Fibroblast of mammary gland (primary cell): ENCODE data around the gene TMEM248.

Experiments used
- DNase-seq: peaks from one replicate; pipeline ENCODE4 v3.0.0-alpha.2; 2010; ENCODE audit warnings: low read depth
- H3K4me3 ChIP-seq: 2 replicates; pipeline ENCODE4 v1.5.1; 2011; ENCODE audit warnings: low read depth, mild to moderate bottlenecking, low read length, moderate library complexity; ENCODE audit not compliant: control insufficient read depth
- TF ChIP-seq, protein P1 (sequence below): conservative IDR thresholded peaks from 2 replicates; pipeline ENCODE4 v1.5.1; 2011; ENCODE audit warnings: low read depth, low read length, inconsistent platforms; ENCODE audit not compliant: control insufficient read depth, insufficient read depth

Gene TMEM248

DNA sequence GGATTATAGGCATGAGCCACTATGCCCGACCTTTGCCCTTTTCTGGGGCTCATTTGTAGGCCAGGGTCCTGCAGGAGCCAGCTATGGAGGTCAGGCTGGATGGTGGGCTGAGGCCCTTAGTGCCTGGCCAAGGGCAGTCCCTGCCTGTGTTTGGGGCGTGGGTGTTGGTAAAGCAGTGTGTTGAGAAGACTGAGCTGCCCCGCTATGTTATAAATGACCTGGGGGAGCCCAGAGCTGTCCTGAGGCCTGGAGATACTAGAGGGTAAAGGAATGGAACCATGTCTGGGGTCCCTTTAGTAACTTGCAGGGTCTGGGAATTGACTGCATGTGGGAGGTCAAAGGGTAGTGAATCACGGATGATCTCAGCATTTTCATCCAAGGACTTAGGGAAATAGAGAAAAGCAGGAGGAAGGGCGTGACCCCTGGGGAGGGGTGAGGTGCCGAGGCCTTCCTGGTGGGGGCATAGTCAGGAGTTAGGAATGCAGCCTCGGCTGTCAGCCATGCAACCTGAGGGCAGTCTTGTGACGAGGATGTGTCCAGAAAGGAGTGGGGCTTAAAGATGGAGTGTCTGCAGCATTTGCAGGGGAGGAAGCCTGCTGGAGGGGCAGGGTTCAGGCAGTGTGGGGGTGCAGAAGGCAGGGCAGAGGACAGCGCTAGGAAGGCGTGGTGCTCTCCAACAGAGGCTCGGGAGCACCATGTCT lies 31.5 kb downstream of the TMEM248 start:
- TF ChIP-seq, protein P1, sequence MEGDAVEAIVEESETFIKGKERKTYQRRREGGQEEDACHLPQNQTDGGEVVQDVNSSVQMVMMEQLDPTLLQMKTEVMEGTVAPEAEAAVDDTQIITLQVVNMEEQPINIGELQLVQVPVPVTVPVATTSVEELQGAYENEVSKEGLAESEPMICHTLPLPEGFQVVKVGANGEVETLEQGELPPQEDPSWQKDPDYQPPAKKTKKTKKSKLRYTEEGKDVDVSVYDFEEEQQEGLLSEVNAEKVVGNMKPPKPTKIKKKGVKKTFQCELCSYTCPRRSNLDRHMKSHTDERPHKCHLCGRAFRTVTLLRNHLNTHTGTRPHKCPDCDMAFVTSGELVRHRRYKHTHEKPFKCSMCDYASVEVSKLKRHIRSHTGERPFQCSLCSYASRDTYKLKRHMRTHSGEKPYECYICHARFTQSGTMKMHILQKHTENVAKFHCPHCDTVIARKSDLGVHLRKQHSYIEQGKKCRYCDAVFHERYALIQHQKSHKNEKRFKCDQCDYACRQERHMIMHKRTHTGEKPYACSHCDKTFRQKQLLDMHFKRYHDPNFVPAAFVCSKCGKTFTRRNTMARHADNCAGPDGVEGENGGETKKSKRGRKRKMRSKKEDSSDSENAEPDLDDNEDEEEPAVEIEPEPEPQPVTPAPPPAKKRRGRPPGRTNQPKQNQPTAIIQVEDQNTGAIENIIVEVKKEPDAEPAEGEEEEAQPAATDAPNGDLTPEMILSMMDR, result no peak
- DNase-seq, result peak; percentile 83
- H3K4me3 ChIP-seq, result no peak overlapping the region

- H3K4me3 ChIP-seq, result no peak overlapping the region
- DNase-seq, result no peak
- TF ChIP-seq, protein P1, result no peak
Observed at GRCh38 chr7:66953044-66953427, 32.0 kb downstream of the TMEM248 start.

DNA sequence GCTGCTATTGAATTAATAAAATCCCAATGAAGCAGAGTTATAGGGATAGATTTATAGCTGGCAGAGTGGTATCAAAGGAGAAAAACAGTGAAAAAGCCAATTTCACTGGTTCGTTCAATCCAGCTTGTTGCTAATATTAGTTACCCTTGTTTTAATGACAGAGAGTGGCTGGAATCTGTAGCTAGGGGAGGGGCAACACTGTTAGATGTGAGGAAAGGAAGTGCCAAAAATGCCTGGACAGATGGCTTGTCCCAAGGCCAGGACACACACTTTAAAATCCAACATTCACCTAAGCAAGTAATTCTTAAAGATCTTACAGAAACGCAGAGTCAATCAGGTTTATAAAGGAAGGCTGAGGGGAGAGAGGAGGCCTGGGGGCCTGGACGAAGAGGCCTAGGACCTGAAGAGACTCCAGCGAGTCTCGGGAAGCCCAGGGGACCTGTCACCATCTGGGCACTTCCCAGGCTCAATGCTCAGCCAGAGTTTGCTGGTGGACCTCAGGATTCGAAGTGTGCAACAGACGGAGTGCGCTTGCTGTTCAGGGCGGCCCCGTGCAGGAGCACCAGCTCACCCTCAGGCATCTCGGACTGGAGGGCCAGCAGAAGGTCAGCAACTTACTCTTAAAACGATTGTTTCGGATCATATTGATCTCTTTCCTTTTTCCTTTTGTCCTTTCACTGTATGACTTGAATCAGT lies 36.7 kb downstream of the TMEM248 start:
- DNase-seq, result no peak
- no peak overlapping the region for H3K4me3 ChIP-seq
- TF ChIP-seq, protein P1, result no peak

DNA sequence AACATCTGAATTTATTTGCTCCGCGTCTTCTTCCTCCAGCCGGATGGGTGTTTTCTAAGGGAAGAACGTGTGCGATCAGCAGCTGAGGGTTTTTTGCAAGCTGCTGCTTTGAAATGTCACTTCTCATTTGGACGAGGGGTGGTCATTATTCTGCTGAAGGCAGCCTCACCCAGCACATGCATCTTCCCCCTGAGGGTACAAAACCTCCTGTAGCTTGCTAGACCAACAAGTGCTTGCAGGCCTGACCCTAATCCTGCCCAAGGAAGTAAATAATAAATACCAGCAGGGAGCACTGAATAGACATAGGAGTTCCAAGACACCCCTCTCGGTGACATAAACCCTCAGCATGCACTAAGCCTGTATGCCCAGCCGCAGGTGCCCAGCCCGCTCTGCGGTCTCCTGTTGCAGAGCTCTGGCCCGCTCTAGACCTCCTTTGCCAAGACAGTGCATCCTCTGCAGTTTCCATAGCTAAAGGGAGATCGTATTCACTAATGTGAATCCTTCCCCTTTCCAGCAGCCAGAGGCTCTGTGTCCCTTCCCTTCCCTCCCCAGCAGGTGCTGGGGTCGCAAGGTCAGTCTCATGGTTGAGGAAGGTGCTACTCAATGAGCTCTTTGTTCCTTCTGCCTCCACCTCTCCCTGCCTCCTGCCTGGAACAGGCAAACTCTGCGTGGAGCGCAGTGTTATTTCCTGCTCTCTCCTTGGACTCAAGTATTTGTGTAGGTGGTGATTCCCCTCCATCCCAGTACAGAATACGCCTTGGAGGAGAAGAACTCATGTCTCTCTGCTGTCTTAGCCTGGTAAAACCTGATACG lies 37.7 kb downstream of the TMEM248 start:
- TF ChIP-seq, protein P1, result no peak
- H3K4me3 ChIP-seq, result no peak overlapping the region

GRCh38 chr7:66960192-66960591 lies 39.2 kb downstream of the TMEM248 start:
- DNase-seq, result no peak

More for the DNA sequence above, 37.7 kb downstream of the TMEM248 start:
- no peak for DNase-seq

GRCh38 chr7:66961096-66961495 lies 40.1 kb downstream of the TMEM248 start:
- TF ChIP-seq, protein P1, result no peak
- no peak overlapping the region for H3K4me3 ChIP-seq
- DNase-seq, result no peak

More at GRCh38 chr7:66960192-66960591, 39.2 kb downstream of the TMEM248 start:
- no peak overlapping the region for H3K4me3 ChIP-seq
- TF ChIP-seq, protein P1, result no peak
